ACC112 (cell line): ENCODE data around the gene CD99L2.
A peak's percentile ranks its signal among the peaks of the same experiment; 100 is the strongest.

ENCODE experiments used
- H2AFZ ChIP-seq: fragments of 200-600 bp; sonication (generic); one replicate; pipeline ENCODE4 v1.6.0; 2017; ENCODE audit warnings: antibody characterized with exemption, low read length; ENCODE audit not compliant: unreplicated experiment
- H3K27ac ChIP-seq: fragments of 200-600 bp; sonication (generic); 2 replicates; pipeline ENCODE4 v1.5.1; 2014; ENCODE audit warnings: low read depth, mild to moderate bottlenecking, antibody characterized with exemption, low read length, moderate library complexity
- H3K27me3 ChIP-seq: fragments of 200-600 bp; sonication (generic); 2 replicates; pipeline ENCODE4 v1.6.1; 2014; ENCODE audit warnings: mild to moderate bottlenecking, antibody characterized with exemption, low read length, moderate library complexity, mixed read lengths; ENCODE audit not compliant: insufficient read depth
- H3K36me3 ChIP-seq: fragments of 200-600 bp; sonication (generic); 2 replicates; pipeline ENCODE4 v1.6.1; 2016; ENCODE audit warnings: mild to moderate bottlenecking, antibody characterized with exemption, low read length, moderate library complexity, mixed read lengths; ENCODE audit not compliant: insufficient read depth
- H3K4me1 ChIP-seq: fragments of 200-600 bp; sonication (generic); one replicate; pipeline ENCODE4 v1.6.1; 2016; ENCODE audit warnings: low read length, mixed read lengths; ENCODE audit not compliant: insufficient read depth, unreplicated experiment, control insufficient read depth
- H3K4me3 ChIP-seq: fragments of 200-600 bp; sonication (generic); 2 replicates; pipeline ENCODE4 v1.5.1; 2014; ENCODE audit warnings: mild to moderate bottlenecking, low read depth, low read length
- H3K79me2 ChIP-seq: fragments of 200-600 bp; sonication (generic); one replicate; pipeline ENCODE4 v1.6.0; 2016; ENCODE audit warnings: low read length; ENCODE audit not compliant: control insufficient read depth, unreplicated experiment, insufficient read depth

Gene CD99L2

GRCh38 chrX:150752124-150752523 is 146.3 kb downstream of the CD99L2 start:
- no peaks in the 10 kb centered on the region for H3K36me3 ChIP-seq
- H3K27me3 ChIP-seq = no peaks in the 10 kb centered on the region
- no peak overlapping the region for H3K27ac ChIP-seq
- no peak overlapping the region for H2AFZ ChIP-seq
- no peaks in the 10 kb centered on the region for H3K79me2 ChIP-seq
- H3K4me3 ChIP-seq = no peak overlapping the region
- H3K4me1 ChIP-seq = no peaks in the 10 kb centered on the region

GRCh38 chrX:150736475-150736874 is 162.0 kb downstream of the CD99L2 start:
- Histone ChIP-seq H2AFZ (no peak overlapping the region), H3K27me3 (no peaks in the 10 kb centered on the region), H3K79me2 (no peaks in the 10 kb centered on the region), H3K4me1 (peaks cover 9% of the 10 kb centered on the region), H3K4me3 (peak overlapping the region; percentile 34), H3K27ac (no peak overlapping the region), H3K36me3 (peaks cover 21% of the 10 kb centered on the region)

GRCh38 chrX:150731795-150732194 is 166.7 kb downstream of the CD99L2 start:
- Histone ChIP-seq H2AFZ (no peak overlapping the region), H3K27me3 (no peaks in the 10 kb centered on the region), H3K36me3 (peaks cover 16% of the 10 kb centered on the region; the same call in 1 of the 2 replicates), H3K79me2 (no peaks in the 10 kb centered on the region), H3K27ac (peak overlapping the region; percentile 95), H3K4me1 (peaks cover 23% of the 10 kb centered on the region), H3K4me3 (no peak overlapping the region)

DNA sequence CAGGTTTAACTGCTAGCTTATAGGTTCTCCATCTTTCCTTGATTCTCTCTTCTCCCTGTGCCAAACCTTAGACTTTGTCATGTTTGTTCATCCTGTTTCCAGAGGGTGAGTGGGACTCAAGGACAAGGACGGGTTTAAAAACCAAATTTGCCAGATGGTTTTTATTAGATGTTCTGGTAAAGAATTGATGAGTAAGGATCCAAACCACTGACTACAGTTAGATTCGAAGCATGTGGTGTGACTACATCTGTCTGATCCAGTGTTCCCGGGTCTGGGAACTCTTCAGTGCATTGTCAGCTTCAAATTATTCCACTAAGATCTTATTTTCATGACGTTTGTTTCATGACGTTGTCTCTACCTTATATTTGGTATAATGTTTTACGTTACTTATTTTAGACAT is 167.7 kb downstream of the CD99L2 start:
- Histone ChIP-seq H3K4me3 (no peak overlapping the region), H3K27me3 (no peaks in the 10 kb centered on the region), H3K79me2 (no peaks in the 10 kb centered on the region), H2AFZ (no peak overlapping the region), H3K27ac (peak overlapping the region; percentile 95), H3K36me3 (peaks cover 16% of the 10 kb centered on the region; the same call in 1 of the 2 replicates), H3K4me1 (peaks cover 23% of the 10 kb centered on the region)

- Histone ChIP-seq H3K79me2 (no peaks in the 10 kb centered on the region), H3K27ac (peak overlapping the region; percentile 95), H2AFZ (no peak overlapping the region), H3K36me3 (peaks cover 16% of the 10 kb centered on the region; the same call in 1 of the 2 replicates), H3K27me3 (no peaks in the 10 kb centered on the region), H3K4me3 (no peak overlapping the region), H3K4me1 (peaks cover 23% of the 10 kb centered on the region)
Measured at GRCh38 chrX:150729956-150730355, 168.5 kb downstream of the CD99L2 start.

DNA sequence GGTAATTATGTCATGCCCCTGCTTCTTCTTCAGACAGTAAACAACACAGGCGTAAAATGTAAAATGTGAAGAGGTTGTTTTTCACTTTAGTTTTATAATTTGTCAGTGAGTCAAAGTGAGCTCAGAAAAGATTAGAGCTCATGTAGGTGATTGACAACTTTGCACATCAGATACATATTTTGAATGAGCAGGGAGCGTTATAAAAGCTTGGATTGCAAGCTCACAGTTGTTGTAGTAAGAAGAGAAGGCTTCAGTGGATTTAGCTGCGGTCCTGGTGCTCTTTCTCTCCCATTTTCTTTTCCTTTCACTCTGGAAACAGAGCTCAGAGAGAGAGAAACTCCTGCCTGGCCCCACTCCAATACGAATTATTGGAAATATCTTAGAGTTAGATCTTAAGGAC is 178.8 kb downstream of the CD99L2 start:
- Histone ChIP-seq H3K4me3 (no peak overlapping the region), H3K27me3 (no peaks in the 10 kb centered on the region), H3K27ac (no peak overlapping the region), H3K4me1 (peaks cover 8% of the 10 kb centered on the region), H3K79me2 (peaks cover 6% of the 10 kb centered on the region), H2AFZ (no peak overlapping the region), H3K36me3 (no peaks in the 10 kb centered on the region)
